ENCODE data around the gene GNB5. TPM values are rescaled to one million over a fixed set of nuclear protein-coding genes. Genes with fewer than 3 reads are reported as not detected.
"Not testable (repeated sequence)": the region's sequence is repeated elsewhere in the genome, so short reads cannot be mapped to it uniquely, and the experiment has no call there.

GNB5 gene
- 8.9 TPM for total RNA-seq

GRCh38 chr15:52191207-52191606 is at the start of gene GNB5:
Gene GNB5, minus strand, starts transcription at chr15:52191392. Its CDS starts 6,716 bp downstream, at chr15:52184676.
- DNase-seq = no peak

GRCh38 chr15:52240166-52240565 is 49.0 kb upstream of the GNB5 start:
- DNase-seq = no peak

GRCh38 chr15:52238989-52239525 is 47.9 kb upstream of the GNB5 start:
- DNase-seq = not testable (repeated sequence)

GRCh38 chr15:52238149-52238548 is 47.0 kb upstream of the GNB5 start:
- no peak for DNase-seq

- no peak for DNase-seq
These were observed 44.8 kb upstream of the GNB5 start for GRCh38 chr15:52236013-52236412.

- no peak for DNase-seq
These were observed 43.7 kb upstream of the GNB5 start for GRCh38 chr15:52234596-52235541.

GRCh38 chr15:52233405-52233804 is 42.2 kb upstream of the GNB5 start:
- no peak for DNase-seq

GRCh38 chr15:52232327-52232726 is 41.1 kb upstream of the GNB5 start:
- no peak for DNase-seq

- no peak for DNase-seq
These were observed 38.9 kb upstream of the GNB5 start for GRCh38 chr15:52230073-52230472.

GRCh38 chr15:52228921-52229320 is 37.7 kb upstream of the GNB5 start:
- no peak for DNase-seq

- DNase-seq = peak; percentile 22
These were observed 36.3 kb upstream of the GNB5 start for GRCh38 chr15:52227456-52227855.

GRCh38 chr15:52225230-52225629 is 34.0 kb upstream of the GNB5 start:
- DNase-seq = no peak

- no peak for DNase-seq
These were observed 33.0 kb upstream of the GNB5 start for GRCh38 chr15:52224211-52224610.

GRCh38 chr15:52221730-52222129 is 30.5 kb upstream of the GNB5 start:
- DNase-seq = no peak

GRCh38 chr15:52220937-52221660 is 29.9 kb upstream of the GNB5 start:
- DNase-seq = no peak

GRCh38 chr15:52220251-52220650 is 29.1 kb upstream of the GNB5 start:
- no peak for DNase-seq

- no peak for DNase-seq
These were observed 27.6 kb upstream of the GNB5 start for GRCh38 chr15:52218816-52219215.

- DNase-seq = no peak
These were observed 27.2 kb upstream of the GNB5 start for GRCh38 chr15:52218371-52218770.

GRCh38 chr15:52217186-52217585 is 26.0 kb upstream of the GNB5 start:
- no peak for DNase-seq

GRCh38 chr15:52214553-52214952 is 23.4 kb upstream of the GNB5 start:
- DNase-seq = no peak

- DNase-seq = no peak
These were observed 22.0 kb upstream of the GNB5 start for GRCh38 chr15:52213206-52213605.

GRCh38 chr15:52208306-52208946 is 17.2 kb upstream of the GNB5 start:
- DNase-seq = no peak

GRCh38 chr15:52207191-52207590 is 16.0 kb upstream of the GNB5 start:
- no peak for DNase-seq

Data from skin of body (tissue), 2 donors.